ENCODE results near the gene TDRD7.

Gene TDRD7

GRCh38 chr9:97519441-97519970, 107.6 kb downstream of the TDRD7 start:
- no peak for DNase-seq
- TF ChIP-seq POLR2A (IDR thresholded peaks at IDR 0.05; ENCODE audit: low read length): no peak
- no peak for TF ChIP-seq GATA1 (IDR thresholded peaks at IDR 0.05; ENCODE audit: low read depth, low read length)

- TF ChIP-seq GATA1 (IDR thresholded peaks at IDR 0.05; ENCODE audit: low read depth, low read length) (no peak), POLR2A (IDR thresholded peaks at IDR 0.05; ENCODE audit: low read length) (no peak)
- DNase-seq: no peak
These were observed 109.9 kb downstream of the TDRD7 start for GRCh38 chr9:97521576-97522333.

GRCh38 chr9:97524424-97524823, 112.5 kb downstream of the TDRD7 start:
- no peak for DNase-seq
- TF ChIP-seq POLR2A (IDR thresholded peaks at IDR 0.05; ENCODE audit: low read length) (no peak), GATA1 (IDR thresholded peaks at IDR 0.05; ENCODE audit: low read depth, low read length) (no peak)

GRCh38 chr9:97525451-97525850, 113.6 kb downstream of the TDRD7 start:
- no peak for DNase-seq
- TF ChIP-seq POLR2A (IDR thresholded peaks at IDR 0.05; ENCODE audit: low read length) (no peak), GATA1 (IDR thresholded peaks at IDR 0.05; ENCODE audit: low read depth, low read length) (no peak)

GRCh38 chr9:97526895-97527575, 115.1 kb downstream of the TDRD7 start:
- no peak for DNase-seq
- TF ChIP-seq GATA1 (IDR thresholded peaks at IDR 0.05; ENCODE audit: low read depth, low read length) (no peak), POLR2A (IDR thresholded peaks at IDR 0.05; ENCODE audit: low read length) (no peak)

DNA sequence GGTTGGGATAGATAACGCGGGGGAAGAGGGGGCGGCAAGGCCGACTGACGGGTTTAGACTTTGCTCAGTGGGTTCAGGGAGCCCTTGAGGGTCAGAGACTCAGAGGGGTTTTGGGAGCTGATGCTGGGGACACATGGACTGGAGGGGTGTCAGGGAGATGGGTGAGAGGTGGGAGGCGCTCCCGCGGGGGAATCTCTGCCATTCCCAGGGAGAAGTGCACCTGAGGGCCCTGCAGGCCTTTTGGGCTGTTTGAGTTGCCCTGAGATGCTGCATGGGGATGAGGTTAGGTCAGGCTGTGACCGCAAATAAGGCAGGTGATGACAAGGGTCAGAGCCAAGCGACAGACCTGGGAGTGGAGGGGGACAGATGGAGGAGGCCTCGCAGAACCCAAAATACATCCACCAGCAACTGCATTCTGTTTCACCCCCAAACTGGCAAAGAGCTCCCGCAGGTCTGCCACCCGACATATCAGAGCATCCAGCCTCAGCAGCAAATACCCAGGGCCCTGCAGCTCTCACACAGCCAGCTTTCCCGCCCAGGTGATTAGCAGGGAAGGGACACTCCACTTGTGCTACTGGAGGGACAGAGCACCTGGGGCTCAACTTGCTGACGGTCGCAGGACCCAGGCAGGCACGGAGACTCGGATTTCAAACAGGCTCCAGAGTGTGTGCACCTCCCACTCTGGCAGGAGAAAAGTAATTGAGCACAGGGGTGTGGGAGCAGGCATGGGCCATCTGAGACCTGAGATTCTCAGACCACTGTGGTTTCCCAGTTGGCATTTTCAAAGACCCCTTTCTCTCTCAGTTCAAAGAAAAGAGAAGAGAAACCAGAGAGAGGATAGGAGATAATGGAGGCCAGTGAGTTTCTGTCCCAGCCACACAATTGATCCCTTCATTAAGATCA, 116.0 kb downstream of the TDRD7 start:
- DNase-seq: no peak

DNA sequence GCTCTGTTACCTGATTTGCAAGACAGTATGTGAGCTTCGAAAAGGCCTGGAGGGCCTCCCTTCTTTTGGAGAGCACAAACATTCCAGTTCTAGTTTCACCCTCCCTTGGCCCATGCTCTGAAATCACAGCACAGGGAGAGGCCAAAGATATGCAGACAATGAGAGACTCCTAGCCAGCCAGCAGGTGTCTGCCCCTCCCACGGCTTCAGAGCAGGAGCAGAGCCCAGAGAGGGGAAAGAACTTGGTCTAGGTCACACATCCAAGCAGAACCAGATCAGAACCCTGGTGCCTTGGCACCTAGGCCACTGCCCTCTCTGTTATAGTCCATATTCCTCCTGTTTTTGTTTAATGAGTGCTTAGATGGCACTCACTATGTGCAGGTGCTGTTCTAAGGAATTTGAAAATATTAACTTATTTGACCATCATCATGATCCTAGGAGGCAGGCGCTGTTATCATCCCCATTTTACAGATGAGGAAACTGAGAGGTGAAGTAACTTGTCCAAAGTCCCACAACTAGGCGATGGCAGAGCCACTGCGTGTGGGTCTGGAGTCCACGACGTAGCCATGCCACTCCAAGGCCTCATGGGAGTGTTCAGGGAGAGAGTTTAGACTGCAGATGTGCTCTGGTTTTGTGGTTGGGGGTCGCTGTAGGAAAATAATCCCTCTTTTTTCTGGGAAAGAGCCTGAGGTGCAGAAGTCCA, 116.8 kb downstream of the TDRD7 start:
- no peak for DNase-seq
- TF ChIP-seq GATA1 (IDR thresholded peaks at IDR 0.05; ENCODE audit: low read depth, low read length) (no peak), POLR2A (IDR thresholded peaks at IDR 0.05; ENCODE audit: low read length) (no peak)

More for the DNA sequence above, 116.0 kb downstream of the TDRD7 start:
- TF ChIP-seq POLR2A (IDR thresholded peaks at IDR 0.05; ENCODE audit: low read length) (no peak), GATA1 (IDR thresholded peaks at IDR 0.05; ENCODE audit: low read depth, low read length) (no peak)

GRCh38 chr9:97529363-97530076, 117.6 kb downstream of the TDRD7 start:
- DNase-seq: peak; percentile 45 to 68
- TF ChIP-seq GATA1 (IDR thresholded peaks at IDR 0.05; ENCODE audit: low read depth, low read length): no peak
- no peak for TF ChIP-seq POLR2A (IDR thresholded peaks at IDR 0.05; ENCODE audit: low read length)

DNA sequence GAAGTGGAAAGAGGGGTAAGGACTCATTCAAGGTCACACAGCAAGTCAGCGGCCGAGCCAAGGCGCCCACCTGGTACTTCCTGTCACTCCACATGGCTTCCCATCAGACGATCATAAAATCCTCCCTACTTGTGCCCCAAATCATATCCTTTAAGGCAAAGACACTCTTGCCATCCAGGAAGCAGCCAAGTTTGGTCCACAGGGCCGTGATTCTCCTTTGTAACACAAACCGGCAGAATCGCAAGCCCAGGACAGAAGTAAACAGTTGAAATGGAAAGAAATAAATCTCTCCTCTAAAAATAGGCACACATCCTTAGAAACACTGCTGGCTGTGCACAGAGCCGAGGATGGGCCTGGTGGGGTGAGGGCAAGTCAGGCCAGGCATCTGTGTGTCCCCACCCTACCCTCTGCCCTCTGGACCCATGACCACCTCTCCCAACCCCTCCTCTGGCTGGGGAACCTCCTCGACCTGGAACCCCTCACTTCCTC, 120.0 kb downstream of the TDRD7 start:
- DNase-seq: no peak
- TF ChIP-seq POLR2A (IDR thresholded peaks at IDR 0.05; ENCODE audit: low read length) (no peak), GATA1 (IDR thresholded peaks at IDR 0.05; ENCODE audit: low read depth, low read length) (no peak)

GRCh38 chr9:97534185-97534584, 122.3 kb downstream of the TDRD7 start:
- TF ChIP-seq GATA1 (IDR thresholded peaks at IDR 0.05; ENCODE audit: low read depth, low read length) (no peak), POLR2A (IDR thresholded peaks at IDR 0.05; ENCODE audit: low read length) (no peak)

DNA sequence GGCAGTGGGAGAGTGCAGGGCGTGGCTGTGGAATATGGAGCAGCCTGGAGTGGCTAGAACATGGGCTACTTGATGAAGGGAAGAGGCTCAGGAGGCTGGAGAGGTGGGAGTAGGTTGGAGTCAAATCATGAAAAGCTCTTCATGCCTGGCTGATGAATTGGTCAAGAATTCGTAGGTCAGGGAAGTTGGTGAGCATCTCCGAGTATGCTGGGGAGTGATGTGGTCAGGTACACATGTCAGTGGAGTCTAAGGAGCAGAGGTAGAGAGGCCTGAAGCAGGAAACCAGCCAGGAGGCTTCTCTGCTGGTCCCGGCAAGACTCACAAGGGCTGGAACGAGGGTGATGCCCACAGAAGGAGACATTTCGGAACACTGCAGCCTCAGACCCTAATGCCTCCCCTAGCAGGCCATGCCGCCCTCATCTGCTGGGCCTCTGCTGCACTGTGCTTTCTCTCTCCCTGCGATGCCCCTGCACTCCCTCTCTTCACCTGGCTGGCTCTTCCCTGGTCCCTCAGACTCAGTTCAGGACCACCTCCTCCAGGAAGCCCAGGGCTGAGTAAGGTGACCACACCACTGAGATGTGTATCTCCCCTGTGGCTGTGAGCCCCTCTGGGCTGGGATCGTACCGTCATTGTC, 123.2 kb downstream of the TDRD7 start:
- DNase-seq: no peak
- TF ChIP-seq POLR2A (IDR thresholded peaks at IDR 0.05; ENCODE audit: low read length) (no peak), GATA1 (IDR thresholded peaks at IDR 0.05; ENCODE audit: low read depth, low read length) (no peak)

More at GRCh38 chr9:97534185-97534584, 122.3 kb downstream of the TDRD7 start:
- no peak for DNase-seq

- TF ChIP-seq POLR2A (IDR thresholded peaks at IDR 0.05; ENCODE audit: low read length) (no peak), GATA1 (IDR thresholded peaks at IDR 0.05; ENCODE audit: low read depth, low read length) (no peak)
- no peak for DNase-seq
These were observed 123.9 kb downstream of the TDRD7 start for GRCh38 chr9:97535771-97536170.

All from erythroblast (primary cell).